Thoracic aorta (tissue), 2 donors: ENCODE results near the gene ZBTB7C. TPM values are rescaled to one million over a fixed set of nuclear protein-coding genes. Genes with fewer than 3 reads are reported as not detected.

Experiments used
- ATAC-seq: fragments of 150-250 bp; one replicate; pipeline ENCODE4 v1.8.0; 2017; ENCODE audit warnings: low read depth; ENCODE audit not compliant: insufficient number of reproducible peaks, low FRiP score
- DNase-seq: peaks from one replicate; pipeline ENCODE4 v3.0.0-alpha.2; 2020; ENCODE audit warnings: low spot score
- H3K27ac ChIP-seq, 2 donors: fragments of 200-600 bp; sonication (generic); 1 replicate in 1 of 2; 2 replicates in 1 of 2; pipeline ENCODE4 v1.5.1; 2016; ENCODE audit warnings: mild to moderate bottlenecking in 2 of 2, moderate library complexity in 2 of 2
- H3K27me3 ChIP-seq: fragments of 200-600 bp; sonication (generic); replicated peaks from 2 replicates; pipeline ENCODE4 v1.6.0; 2016; ENCODE audit warnings: mild to moderate bottlenecking; ENCODE audit not compliant: insufficient read depth
- H3K36me3 ChIP-seq: fragments of 200-600 bp; sonication (generic); one replicate; pipeline ENCODE4 v1.5.1; 2016
- H3K4me1 ChIP-seq, 2 donors: fragments of 200-600 bp; sonication (generic); 1 replicate in 1 of 2; 2 replicates in 1 of 2; pipeline versions ENCODE4 v1.5.1 to v1.6.0; 2016; ENCODE audit warnings: low read depth in 2 of 2, mild to moderate bottlenecking in 1 of 2; ENCODE audit not compliant: control insufficient read depth in 1 of 2
- H3K4me3 ChIP-seq: fragments of 200-600 bp; sonication (generic); 2 replicates; pipeline ENCODE4 v1.5.1; 2016; ENCODE audit warnings: mild to moderate bottlenecking
- H3K9me3 ChIP-seq: fragments of 200-600 bp; sonication (generic); 2 replicates; pipeline ENCODE4 v1.5.1; 2016
- CTCF ChIP-seq: fragments of 200-600 bp; sonication (generic); IDR thresholded peaks from one replicate; pipeline ENCODE4 v1.5.1; 2019; ENCODE audit warnings: antibody characterized with exemption
- total RNA-seq, 2 donors: library from RNA; depleted of rRNA; stranded (reverse); fragments of >200 nt; gene quantifications; one replicate each; pipeline versions ENCODE4 v1.1.0 to v1.2.3, GENCODE V29; 2016

ZBTB7C gene
- total RNA-seq, 2 donors from 2014 or later = 9.6 to 10.9 TPM

- Histone ChIP-seq H3K4me3 (no peak overlapping the region), H3K4me1 (peaks cover 0 to 37% of the 10 kb centered on the region in 2 donors), H3K36me3 (no peaks in the 10 kb centered on the region), H3K27me3 (no peaks in the 10 kb centered on the region), H3K27ac (no peak overlapping the region), H3K9me3 (no peaks in the 10 kb centered on the region)
- ATAC-seq (no peak), DNase-seq (no peak)
- no peak for TF ChIP-seq CTCF
Observed at GRCh38 chr18:48348739-48349138, 60.4 kb downstream of the ZBTB7C start.

GRCh38 chr18:48347756-48348326, 61.3 kb downstream of the ZBTB7C start:
- DNase-seq (no peak), ATAC-seq (no peak)
- Histone ChIP-seq H3K9me3 (no peaks in the 10 kb centered on the region), H3K4me3 (no peak overlapping the region), H3K36me3 (no peaks in the 10 kb centered on the region), H3K27me3 (no peaks in the 10 kb centered on the region), H3K27ac (no peak overlapping the region), H3K4me1 (peaks cover 7 to 46% of the 10 kb centered on the region in 2 donors)
- TF ChIP-seq CTCF = no peak

DNA sequence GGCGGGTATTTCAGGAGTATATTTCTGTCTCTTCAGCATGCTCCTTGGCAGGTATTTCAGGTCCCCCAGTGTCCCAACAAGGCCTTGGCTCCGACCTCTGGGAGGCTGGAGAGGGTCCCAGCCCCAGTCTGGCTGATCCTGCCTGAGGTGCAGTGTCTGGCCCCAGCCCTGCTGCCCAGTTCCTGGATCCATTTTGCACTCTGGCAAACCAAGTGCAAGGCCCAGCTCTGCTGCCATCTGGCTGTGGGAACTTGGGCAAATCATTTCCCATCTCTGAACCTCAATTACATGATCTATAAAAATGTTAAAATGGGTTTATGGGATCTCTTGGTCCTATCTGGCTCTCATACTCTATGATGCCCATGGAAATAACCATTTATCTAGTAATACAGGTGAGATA, 63.6 kb downstream of the ZBTB7C start:
- no peaks in the 10 kb centered on the region for H3K9me3 ChIP-seq
- no peak for ATAC-seq
- no peak for TF ChIP-seq CTCF
- no peak for DNase-seq
- H3K27ac ChIP-seq = no peak overlapping the region
- no peak overlapping the region for H3K4me3 ChIP-seq
- H3K27me3 ChIP-seq = no peaks in the 10 kb centered on the region
- H3K36me3 ChIP-seq = no peaks in the 10 kb centered on the region
- peaks cover 10 to 68% of the 10 kb centered on the region in 2 donors for H3K4me1 ChIP-seq

DNA sequence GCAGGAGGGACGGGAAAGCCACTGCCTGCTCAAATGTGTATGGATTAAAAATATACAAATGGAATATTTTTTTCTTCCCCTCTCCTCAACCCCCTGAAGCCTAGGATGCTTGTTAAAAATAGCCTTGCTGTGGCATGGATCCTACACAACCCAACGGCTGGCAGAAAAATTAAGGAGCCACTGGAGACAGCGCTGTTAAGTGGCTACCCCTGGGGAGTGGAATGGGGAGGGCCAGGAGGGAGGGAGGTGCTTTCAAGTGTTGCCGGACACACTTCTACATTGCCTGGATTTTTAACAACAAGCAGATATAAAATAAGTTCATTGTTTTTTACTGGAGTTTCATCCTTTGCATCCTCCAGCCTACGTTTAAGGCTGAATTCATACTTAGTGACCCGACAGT, 66.6 kb downstream of the ZBTB7C start:
- H3K27me3 ChIP-seq = no peaks in the 10 kb centered on the region
- no peak for ATAC-seq
- peaks cover 13 to 54% of the 10 kb centered on the region in 2 donors for H3K4me1 ChIP-seq
- no peak for DNase-seq
- H3K9me3 ChIP-seq = no peaks in the 10 kb centered on the region
- H3K4me3 ChIP-seq = peak overlapping the region; percentile 48
- TF ChIP-seq CTCF = no peak
- H3K36me3 ChIP-seq = no peaks in the 10 kb centered on the region
- peak overlapping the region; percentile 61 to 78 for H3K27ac ChIP-seq

- Histone ChIP-seq H3K27ac (peak overlapping the region; percentile 61 to 78), H3K4me3 (peak overlapping the region; percentile 48), H3K4me1 (peaks cover 16 to 54% of the 10 kb centered on the region in 2 donors), H3K9me3 (no peaks in the 10 kb centered on the region), H3K36me3 (no peaks in the 10 kb centered on the region), H3K27me3 (no peaks in the 10 kb centered on the region)
- ATAC-seq = no peak
- peak; percentile 33 for DNase-seq
- no peak for TF ChIP-seq CTCF
Observed at GRCh38 chr18:48342125-48342524, 67.1 kb downstream of the ZBTB7C start.
